HG02970 (cell line): ENCODE measurements around the gene NAA50.

Source experiments
- ATAC-seq: cut with Tn5 transposase; IDR thresholded peaks from one replicate; pipeline ENCODE4 v1.9.1; 2021; ENCODE audit warnings: mild to moderate bottlenecking, moderate library complexity, moderate number of reproducible peaks; ENCODE audit not compliant: unreplicated experiment, low FRiP score

NAA50 gene

GRCh38 chr3:113695431-113695785 lies 50.6 kb downstream of the NAA50 start:
- no peak for ATAC-seq

GRCh38 chr3:113690482-113690881 lies 55.6 kb downstream of the NAA50 start:
- no peak for ATAC-seq

GRCh38 chr3:113685956-113686721 lies 59.9 kb downstream of the NAA50 start:
- no peak for ATAC-seq

- ATAC-seq = no peak
Observed at GRCh38 chr3:113685124-113685523, 60.9 kb downstream of the NAA50 start.

- no peak for ATAC-seq
Observed at GRCh38 chr3:113684271-113684819, 61.7 kb downstream of the NAA50 start.

GRCh38 chr3:113678773-113679172 lies 67.3 kb downstream of the NAA50 start:
- ATAC-seq = no peak

- ATAC-seq = no peak
Observed at GRCh38 chr3:113677737-113678136, 68.3 kb downstream of the NAA50 start.

GRCh38 chr3:113676261-113676660 lies 69.8 kb downstream of the NAA50 start:
- ATAC-seq = no peak

GRCh38 chr3:113673593-113673992 lies 72.5 kb downstream of the NAA50 start:
- no peak for ATAC-seq

GRCh38 chr3:113668015-113668414 lies 78.0 kb downstream of the NAA50 start:
- ATAC-seq = no peak
